NOMO-1 treated with DMSO at 0.1 percent for 48 hours (cell line): Measurements from ENCODE around the gene ZSCAN5B.

Source experiments
- DNase-seq: peaks from one replicate; lab custom pipeline; 2025; ENCODE audit not compliant: unreplicated experiment; lab: John Stamatoyannopoulos, UW

ZSCAN5B gene

GRCh38 chr19:56147307-56147706 is 50.3 kb downstream of the ZSCAN5B start:
- no peak for DNase-seq

- DNase-seq = no peak
Observed at GRCh38 chr19:56146904-56147303, 50.7 kb downstream of the ZSCAN5B start.

- no peak for DNase-seq
Observed at GRCh38 chr19:56145698-56146097, 51.9 kb downstream of the ZSCAN5B start.

GRCh38 chr19:56144831-56145230 is 52.8 kb downstream of the ZSCAN5B start:
- no peak for DNase-seq

- no peak for DNase-seq
Observed at GRCh38 chr19:56144376-56144775, 53.2 kb downstream of the ZSCAN5B start.

GRCh38 chr19:56142897-56143434 is 54.6 kb downstream of the ZSCAN5B start:
- no peak for DNase-seq

- no peak for DNase-seq
Observed at GRCh38 chr19:56142087-56142787, 55.3 kb downstream of the ZSCAN5B start.

- DNase-seq = no peak
Observed at GRCh38 chr19:56141417-56141993, 56.1 kb downstream of the ZSCAN5B start.

- DNase-seq = peak; percentile 100
Observed at GRCh38 chr19:56140583-56141416, 56.8 kb downstream of the ZSCAN5B start, which contains the start of gene ZNF444. TSS of gene ZNF444 (plus strand) at chr19:56141287. CDS start at chr19:56146912, 5,625 bp downstream.

GRCh38 chr19:56139847-56140582 is 57.6 kb downstream of the ZSCAN5B start:
- DNase-seq = no peak
